Inflammatory macrophage (primary cell): ENCODE measurements around the gene ULK3.

ENCODE experiments used
- DNase-seq, 2 donors: peaks; one replicate each; pipeline ENCODE4 v3.0.0-alpha.2; 2020 to 2022

ULK3 gene

DNA sequence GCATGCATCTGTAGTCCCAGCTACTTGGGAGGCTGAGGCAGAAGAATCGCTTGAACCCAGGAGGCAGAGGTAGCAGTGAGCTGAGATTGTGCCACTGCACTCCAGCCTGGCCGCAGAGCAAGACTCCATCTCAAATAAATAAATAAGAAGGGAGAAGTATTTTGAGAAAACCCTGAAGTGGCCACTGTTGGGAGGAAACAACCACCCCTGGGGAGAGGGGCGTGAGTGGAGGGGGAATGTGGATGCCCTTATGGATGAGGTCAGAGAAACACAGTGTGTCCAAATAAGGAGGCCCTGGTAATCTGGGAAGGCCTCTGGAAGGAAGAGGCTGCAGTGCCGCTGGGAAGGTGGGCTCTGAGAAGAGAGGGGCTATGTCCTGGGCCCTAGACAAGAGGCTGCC lies 20.7 kb downstream of the ULK3 start:
- no peak for DNase-seq

DNA sequence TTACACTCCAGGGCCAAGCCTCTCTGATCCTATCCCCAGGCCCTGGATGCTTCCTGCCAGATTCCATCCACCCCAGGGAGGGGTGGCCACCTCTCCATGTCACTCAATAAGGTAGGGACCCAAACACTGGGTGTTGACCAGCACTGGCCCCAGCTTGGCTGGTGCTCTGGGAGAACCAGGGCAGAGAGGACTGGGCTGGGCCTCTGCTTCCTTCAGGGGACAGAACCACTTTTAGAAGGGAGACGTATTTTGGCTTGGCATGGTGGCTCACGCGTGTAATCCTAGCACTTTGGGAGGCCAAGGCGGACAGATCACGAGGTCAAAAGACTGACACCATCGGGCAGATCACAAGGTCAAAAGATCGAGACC lies 21.2 kb downstream of the ULK3 start:
- no peak for DNase-seq

DNA sequence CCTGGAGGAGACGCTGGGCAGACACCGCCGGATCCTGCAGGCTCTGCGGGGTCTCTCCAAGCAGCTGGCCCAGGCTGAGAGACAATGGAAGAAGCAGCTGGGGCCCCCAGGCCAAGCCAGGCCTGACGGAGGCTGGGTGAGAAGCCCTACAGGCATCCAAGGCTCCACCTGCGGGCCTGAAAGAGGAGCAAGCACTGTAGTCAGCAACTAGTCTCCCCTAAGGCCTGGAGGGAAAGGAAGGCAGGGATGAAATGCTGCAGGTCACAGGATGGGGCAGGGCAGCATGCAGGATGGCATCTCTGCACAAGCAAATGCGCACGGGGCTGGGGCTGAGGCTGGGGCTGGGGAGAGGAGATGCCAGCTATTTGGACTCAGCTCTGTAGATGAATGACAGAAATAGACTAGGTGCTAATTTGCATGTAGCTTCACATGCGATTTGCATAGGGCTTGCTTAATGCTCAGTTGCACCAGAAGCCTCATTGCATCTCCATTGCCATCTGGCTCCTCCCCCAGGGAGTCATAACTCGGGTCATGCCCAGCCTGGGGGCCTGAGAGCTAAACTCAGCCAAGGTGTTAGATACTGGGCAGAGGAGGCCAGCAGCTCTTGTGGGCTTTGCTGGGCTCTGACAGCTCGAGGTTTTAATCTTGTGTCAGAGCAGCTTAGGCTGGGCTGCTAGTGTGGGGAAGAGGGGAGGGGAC lies 21.7 kb downstream of the ULK3 start:
- peak; percentile 38 to 62 for DNase-seq

DNA sequence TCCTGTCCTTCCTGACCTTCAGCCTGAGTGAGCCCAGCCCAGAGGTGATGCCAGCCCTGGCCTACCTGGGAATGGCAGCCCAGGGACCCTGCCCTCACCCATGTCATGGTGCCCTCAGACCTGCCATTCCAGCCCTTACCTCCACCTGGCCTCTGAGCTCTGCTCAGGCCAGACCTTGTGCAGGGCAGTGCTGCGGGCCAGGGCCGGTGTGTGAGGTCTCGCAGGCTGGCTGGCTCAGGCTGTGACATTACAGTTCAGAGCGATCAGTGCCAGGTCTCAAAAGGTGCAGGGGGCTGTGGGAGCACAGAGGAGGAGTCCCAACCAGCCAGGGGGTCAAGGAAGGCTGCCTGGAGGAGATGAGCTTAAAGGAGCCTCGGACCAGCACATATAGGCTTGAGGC lies 22.9 kb downstream of the ULK3 start:
- no peak for DNase-seq

DNA sequence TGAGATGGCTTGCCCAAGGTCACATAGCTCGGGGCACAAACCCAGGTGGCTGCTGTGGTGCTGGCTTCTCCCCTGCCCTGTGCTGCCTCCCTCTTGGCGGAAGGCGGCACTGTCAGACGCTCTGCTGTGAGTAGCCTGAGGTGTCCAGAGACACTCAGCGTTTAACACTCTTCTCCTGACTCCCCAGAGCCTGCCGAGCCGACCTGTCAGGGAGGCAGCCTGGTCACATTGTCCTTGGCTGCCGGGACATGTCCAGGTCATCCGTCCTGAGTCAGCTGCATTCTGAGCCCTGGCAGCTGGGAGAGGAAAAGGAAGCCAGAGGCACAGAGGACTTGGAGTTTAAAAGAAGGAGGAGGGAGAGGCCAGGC lies 25.6 kb downstream of the ULK3 start:
- DNase-seq, result no peak

DNA sequence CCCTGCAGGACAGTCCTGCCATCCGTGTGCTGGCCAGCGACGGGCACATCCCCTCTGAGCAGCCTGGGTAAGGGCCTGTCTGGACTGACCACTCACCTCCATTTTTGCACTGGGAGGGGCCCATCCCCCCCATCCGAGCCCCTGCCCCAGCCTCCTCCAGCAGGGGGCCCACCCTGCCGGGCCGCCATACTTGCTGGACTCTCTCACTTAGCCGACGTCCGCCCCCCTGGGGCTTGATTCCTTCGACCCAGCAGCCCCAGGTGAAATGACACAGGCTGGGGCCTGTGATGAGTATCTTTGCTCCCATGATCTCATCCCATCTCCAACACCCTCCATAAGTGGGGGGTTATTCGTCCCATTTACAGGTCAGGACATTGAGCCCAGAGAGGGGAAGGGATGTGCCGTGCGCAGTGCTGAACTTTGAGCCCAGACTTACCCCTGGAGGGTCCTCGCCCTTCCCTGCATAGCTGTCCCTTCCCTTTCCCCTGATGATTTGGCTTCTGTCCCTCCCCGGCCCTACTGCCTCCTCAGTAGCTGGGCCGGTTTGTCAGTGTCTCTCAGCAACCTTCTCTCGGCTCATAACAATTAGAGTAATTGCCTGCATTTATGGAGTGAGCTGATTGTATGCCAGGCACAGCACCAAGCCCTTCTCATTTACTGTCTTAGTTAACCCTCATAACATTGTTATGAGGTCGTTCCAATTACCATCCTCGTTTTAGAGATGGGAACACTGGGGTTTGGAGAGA lies 26.2 kb downstream of the ULK3 start:
- DNase-seq, result no peak

DNA sequence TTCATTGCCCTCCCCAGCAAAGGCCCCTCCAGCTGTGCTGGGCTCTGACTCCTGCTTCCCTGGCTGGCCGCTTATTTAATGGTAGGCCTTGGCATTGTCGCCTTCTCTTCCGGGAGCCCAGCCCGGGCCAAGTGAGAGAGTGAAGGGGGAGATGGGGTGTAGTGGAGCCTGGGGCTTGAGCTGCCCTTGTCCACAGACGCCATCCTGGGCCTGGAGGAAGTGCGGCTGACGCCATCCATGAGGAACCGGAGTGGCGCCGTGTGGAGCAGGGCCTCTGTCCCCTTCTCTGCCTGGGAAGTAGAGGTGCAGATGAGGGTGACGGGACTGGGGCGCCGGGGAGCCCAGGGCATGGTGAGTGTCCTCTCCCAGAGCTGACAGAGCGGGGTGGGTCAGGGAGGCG lies 27.0 kb downstream of the ULK3 start:
- no peak for DNase-seq

DNA sequence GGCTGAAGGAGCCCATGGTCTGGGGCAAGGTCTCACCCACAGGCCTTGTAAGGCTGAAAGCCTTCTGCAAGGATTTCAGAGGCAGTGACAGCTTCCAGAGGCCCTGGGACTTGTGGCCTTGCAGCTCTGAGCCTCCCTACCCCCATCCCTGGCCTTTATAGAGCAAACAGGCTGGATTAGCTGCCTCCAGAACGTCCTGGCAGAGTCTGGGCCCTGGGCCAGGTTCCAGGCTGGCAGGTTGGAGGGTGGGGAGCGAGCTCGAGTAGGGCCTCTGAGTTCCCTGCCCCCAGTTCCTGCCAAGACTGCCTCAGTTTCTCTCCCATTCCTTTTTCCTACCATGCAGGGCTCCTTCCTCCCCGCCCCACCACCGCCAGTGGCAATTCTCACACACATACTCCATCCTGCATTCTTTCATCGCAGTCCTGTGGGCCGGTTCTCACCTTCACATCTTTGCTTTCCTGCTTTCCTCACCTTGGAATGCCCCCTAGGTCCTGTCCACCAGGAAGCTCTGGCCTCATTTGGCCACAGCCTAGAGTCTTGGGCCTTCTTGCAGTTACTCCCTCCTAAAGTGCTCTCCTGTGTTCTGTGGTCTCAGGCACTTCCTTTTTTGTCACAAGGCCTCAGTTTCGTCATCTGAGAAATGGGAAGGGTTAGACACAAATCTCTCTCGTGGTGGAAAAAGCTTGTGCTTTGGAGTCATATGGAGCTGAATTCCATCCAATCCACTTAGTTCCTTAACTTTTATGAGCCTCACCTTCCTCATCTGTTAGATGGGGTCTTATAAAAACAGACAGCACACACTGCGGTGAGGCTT lies 27.6 kb downstream of the ULK3 start:
- DNase-seq, result peak; percentile 62 to 64

DNA sequence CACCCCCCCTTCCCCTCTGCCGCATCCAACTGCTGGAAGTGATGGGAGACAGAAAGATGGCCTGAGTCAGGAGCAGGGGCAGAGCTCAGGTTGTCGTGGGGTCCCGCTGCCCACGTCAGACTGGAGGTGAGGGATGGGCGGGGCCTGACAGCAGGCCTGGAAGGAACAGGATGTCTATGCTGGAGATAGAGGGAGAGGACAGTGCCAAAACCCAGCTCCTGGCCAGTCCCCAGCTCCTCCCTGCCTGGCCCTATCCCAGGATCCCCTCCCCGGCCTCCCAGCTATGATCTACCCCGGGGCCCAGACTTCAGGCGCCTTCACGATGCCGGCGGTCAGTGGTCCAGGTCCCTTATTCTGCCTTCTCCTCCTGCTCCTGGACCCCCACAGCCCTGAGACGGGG lies 30.4 kb downstream of the ULK3 start, which contains the start of gene LMAN1L:
TSS of gene LMAN1L (plus strand) at position 303 of the 400 bp plus-strand sequence. CDS start at position 323, 20 bp downstream.
- DNase-seq, result no peak

DNA sequence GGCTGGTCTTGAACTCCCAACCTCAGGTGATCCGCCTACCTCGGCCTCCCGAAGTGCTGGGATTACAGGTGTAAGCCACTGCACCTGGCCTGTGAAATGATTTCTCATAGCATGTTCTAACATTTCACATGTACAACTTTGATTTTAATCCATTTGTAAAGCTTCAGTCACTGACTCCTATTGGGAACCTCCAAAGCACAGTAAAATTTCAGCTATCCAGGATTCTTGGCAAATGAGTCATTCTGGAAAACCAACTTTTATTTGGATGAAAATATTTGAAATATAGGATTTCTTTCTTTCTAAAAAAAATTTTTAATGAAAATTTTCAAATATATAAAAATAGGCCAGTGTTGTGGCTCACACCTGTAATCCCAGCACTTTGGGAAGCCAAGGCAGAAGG lies 33.0 kb downstream of the ULK3 start:
- no peak for DNase-seq

DNA sequence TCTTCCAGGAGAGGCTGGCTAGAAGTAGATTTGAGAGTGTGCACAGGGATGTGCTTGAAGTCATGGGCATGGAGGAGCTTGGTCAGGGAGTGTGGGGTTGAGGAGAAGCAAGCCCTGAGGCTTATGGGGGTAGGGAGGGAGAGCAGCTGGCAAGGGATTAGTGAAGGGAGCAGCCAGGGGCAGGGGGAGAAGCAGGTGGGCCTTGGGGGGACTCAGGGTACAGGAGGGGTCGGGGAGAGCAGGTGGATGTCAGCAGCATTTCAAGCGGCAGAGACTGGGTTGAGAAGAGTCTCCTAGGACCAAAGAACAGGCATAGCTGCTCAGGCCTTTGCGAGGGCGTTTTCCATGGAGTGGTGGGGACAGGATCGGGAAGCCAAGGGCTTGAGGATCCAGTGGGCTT lies 33.7 kb downstream of the ULK3 start:
- no peak for DNase-seq

DNA sequence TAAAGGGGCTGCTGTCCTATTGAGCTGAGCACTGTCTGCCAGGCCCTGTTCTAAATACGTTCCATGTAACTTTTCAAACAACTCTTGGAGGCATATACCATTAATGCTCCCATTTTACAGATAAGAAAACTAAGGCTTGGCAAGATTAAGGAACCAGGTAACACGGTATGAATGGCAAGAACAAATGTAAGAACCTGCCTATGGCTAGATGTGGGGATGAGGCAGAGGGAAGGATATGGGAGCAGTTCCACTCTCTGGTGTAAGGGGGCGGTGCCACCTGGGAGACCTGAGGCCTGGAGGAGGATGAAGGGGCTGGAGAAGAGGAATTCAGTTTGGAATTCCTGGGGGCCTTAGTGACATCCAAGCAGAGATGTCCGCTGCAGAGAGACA lies 34.1 kb downstream of the ULK3 start:
- DNase-seq, result no peak

DNA sequence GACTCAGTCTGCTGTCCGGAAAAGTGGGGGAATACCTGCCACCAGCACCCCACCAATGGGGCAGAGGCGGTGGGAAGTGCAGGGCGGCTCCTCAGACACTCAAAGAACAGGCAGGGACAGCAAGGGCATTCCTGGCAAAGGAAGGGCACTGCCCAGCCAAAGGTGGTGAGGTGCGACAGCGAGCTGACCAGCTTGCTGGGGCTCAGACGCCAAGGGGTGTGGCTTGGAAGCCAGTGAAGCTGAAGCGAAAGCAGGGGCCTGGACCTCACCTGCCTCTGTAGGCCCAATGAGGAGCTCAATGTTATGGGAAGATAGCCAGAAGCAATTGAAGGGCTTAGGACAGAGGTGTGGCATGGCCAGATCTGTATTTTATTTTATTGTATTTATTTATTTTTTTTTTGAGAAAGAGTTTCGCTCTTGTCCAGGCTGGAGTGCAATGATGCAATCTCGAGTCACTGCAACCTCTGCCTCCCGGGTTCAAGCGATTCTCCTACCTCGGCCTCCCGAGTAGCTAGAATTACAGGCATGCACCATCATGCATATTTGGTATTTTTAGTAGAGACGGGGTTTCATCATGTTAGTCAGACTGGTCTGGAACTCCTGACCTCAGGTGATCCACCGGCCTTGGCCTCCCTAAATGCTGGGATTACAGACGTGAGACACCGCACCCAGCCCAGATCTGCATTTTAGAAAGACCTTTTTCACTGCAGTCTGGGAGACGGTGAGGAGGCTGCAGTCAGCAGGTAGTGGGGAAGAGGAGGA lies 34.7 kb downstream of the ULK3 start:
- no peak for DNase-seq

DNA sequence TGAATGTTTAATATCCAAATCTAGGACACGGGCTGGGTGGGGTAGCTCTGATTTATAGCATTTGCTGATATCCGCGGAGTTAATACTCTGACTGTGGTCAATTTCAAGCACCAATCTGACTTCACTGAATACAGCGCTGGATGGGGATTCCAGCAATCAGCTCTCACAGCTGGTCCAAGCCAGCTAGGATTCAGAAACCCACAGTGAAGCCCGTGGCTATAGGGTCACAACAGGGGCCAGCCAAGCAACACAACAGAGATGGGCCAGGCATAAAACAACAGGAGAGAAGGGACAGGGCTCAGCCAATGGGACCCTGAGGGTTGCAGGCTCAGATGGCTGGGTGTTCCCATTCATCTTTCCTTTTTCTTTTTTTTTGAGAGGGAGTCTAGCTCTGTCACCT lies 35.7 kb downstream of the ULK3 start:
- no peak for DNase-seq

DNA sequence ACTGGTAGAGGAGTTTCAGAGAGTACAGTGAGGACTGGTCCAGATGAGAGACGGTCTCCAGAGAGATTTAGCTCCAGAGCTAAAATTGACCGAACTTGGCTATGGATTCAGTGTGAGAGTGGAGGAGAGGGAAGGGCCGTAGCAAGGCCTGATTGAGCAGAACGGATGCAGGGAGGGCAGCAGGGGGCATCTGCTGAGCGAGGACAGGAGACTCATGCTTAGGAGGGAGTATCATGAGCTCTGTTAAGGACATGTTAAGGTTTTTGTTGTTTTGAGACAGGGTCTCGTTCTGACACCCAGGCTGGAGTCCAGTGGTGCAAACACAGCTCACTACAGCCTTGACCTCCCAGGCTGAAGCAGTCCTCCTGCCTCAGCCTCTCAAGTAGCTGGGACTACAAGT lies 38.0 kb downstream of the ULK3 start:
- DNase-seq, result no peak

DNA sequence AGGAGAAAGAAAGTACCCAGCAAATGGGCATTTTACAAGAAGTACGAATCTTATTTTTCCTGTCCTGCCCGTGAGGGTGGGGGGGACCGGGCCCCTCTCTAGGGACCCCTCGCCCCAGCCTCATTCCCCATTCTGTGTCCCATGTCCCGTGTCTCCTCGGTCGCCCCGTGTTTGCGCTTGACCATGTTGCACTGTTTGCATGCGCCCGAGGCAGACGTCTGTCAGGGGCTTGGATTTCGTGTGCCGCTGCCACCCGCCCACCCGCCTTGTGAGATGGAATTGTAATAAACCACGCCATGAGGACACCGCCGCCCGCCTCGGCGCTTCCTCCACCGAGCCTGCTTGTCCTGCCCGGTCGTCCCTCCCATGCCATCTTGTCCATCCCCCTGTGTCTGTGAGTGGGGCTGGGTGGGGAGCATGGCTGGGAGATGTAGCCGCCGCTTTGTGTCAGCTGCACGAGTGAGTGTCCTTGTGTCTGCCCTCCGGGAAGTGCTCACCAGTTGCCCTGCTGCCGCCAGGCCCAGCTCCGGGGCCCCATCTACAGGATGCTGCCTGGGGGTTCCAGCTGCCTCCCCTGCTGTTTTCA lies 40.0 kb downstream of the ULK3 start:
- no peak for DNase-seq

DNA sequence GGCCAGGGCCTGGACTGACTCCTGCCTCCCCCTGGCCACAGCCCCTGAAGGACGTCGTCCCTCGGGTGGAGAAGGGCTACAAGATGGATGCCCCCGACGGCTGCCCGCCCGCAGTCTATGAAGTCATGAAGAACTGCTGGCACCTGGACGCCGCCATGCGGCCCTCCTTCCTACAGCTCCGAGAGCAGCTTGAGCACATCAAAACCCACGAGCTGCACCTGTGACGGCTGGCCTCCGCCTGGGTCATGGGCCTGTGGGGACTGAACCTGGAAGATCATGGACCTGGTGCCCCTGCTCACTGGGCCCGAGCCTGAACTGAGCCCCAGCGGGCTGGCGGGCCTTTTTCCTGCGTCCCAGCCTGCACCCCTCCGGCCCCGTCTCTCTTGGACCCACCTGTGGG lies 40.7 kb downstream of the ULK3 start:
- DNase-seq, result no peak

DNA sequence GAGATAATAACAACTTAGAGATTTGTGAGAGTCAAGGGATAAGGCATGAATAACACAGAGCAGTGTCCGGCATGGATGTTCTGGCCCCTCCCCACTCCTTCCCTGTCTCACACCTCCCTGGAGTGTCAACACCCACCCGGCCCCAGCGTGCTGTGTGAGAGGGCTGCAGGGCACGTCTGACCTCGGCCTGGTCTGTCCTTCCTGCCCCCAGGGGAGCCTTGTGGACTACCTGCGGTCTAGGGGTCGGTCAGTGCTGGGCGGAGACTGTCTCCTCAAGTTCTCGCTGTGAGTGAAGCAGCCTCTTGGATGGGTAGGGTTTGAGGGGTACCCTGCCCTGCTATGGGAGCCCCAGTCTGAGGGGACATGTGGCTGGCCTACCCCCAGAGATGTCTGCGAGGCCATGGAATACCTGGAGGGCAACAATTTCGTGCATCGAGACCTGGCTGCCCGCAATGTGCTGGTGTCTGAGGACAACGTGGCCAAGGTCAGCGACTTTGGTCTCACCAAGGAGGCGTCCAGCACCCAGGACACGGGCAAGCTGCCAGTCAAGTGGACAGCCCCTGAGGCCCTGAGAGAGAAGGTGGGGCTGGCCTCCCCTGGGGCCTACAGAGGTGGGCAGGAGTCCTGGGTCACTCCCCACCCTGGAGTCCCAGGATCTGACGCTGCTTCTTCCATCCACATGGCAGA lies 41.5 kb downstream of the ULK3 start:
- no peak for DNase-seq

DNA sequence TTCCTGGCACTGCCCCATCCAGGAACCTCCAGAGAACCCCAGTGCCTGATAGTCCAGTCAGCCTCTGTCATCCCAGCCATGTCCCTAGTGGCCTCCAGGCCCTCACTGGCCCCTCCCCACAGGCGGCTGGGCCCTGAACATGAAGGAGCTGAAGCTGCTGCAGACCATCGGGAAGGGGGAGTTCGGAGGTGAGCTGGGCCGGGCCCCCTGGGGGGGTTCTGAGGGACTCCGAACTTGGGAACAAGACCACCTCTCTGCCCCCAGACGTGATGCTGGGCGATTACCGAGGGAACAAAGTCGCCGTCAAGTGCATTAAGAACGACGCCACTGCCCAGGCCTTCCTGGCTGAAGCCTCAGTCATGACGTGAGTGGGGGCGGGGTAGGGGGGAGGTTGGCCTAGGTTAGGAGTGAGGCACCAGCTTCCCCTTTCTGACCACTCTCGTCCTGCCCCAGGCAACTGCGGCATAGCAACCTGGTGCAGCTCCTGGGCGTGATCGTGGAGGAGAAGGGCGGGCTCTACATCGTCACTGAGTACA lies 42.3 kb downstream of the ULK3 start:
- DNase-seq, result peak in 1 of 2 donors; percentile 58

DNA sequence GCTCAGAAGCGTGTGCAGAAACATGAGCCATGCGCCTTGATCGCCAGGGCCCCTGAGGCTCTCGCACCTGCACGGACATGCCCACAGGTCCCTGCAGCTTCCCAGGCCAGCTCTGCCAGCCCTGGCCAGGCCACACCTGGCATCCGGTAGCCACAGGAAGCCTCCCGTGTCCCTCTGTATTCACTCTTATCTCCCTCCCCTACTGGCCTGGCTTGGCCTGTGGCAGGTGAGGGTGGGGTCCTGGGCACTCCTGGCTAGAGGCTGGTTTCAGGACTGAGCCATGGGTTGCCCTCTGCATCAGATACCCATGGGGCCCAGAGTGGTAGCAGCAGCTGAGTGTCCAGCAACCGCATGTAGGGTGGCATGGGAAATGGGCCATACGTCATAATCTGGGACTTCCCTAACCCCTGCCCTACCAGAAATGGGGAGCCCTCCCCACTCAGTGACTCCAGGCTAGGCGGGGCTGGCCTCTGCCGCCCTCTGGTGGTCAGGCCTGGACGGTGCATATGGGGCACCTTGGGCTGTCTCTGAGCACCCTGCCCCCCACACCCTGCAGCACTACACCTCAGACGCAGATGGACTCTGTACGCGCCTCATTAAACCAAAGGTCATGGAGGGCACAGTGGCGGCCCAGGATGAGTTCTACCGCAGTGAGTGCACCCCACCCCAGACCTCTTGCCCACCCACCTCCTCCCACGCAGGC lies 42.9 kb downstream of the ULK3 start:
- DNase-seq, result peak; percentile 94 to 96
